Measurements from ENCODE around the gene BCL2L12.

DNA sequence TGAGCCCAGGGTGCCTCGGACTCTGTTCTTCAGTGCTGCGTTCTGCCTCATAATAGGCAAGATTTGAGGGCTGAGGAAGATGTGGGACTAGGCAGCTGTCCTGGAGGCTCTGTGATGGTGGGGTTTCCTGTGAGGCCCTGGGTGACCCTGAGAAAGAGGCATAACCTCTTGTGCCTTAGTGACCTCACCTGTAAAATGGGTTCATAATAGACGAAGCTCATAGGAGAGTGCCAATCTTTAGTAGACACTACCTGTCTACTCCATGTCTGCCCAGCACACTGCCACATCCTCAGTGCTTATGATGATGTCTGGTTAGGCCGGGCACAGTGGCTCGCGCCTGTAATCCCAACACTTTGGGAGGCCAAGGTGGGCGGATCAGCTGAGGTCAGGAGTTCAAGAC lies 49.2 kb upstream of the BCL2L12 start:
- TF ChIP-seq, protein P1, sequence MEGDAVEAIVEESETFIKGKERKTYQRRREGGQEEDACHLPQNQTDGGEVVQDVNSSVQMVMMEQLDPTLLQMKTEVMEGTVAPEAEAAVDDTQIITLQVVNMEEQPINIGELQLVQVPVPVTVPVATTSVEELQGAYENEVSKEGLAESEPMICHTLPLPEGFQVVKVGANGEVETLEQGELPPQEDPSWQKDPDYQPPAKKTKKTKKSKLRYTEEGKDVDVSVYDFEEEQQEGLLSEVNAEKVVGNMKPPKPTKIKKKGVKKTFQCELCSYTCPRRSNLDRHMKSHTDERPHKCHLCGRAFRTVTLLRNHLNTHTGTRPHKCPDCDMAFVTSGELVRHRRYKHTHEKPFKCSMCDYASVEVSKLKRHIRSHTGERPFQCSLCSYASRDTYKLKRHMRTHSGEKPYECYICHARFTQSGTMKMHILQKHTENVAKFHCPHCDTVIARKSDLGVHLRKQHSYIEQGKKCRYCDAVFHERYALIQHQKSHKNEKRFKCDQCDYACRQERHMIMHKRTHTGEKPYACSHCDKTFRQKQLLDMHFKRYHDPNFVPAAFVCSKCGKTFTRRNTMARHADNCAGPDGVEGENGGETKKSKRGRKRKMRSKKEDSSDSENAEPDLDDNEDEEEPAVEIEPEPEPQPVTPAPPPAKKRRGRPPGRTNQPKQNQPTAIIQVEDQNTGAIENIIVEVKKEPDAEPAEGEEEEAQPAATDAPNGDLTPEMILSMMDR (IDR thresholded peaks at IDR 0.05; ENCODE audit: low read length) = no peak
- no peak for TF ChIP-seq EZH2 (optimal IDR thresholded peaks at IDR 0.05; ENCODE audit: low read depth, low read length)
- TF ChIP-seq EZH2phosphoT487 (IDR thresholded peaks at IDR 0.05; ENCODE audit: low read length) = no peak

Data from MM.1S (cell line).